ENCODE results near the gene RASL11A. TPM values are rescaled to one million over a fixed set of nuclear protein-coding genes. Genes with fewer than 3 reads are reported as not detected.
"Not testable (repeated sequence)": the region's sequence is repeated elsewhere in the genome, so short reads cannot be mapped to it uniquely, and the experiment has no call there.

RASL11A gene, protein sequence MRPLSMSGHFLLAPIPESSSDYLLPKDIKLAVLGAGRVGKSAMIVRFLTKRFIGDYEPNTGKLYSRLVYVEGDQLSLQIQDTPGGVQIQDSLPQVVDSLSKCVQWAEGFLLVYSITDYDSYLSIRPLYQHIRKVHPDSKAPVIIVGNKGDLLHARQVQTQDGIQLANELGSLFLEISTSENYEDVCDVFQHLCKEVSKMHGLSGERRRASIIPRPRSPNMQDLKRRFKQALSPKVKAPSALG
- total RNA-seq, result 74.9 TPM

DNA sequence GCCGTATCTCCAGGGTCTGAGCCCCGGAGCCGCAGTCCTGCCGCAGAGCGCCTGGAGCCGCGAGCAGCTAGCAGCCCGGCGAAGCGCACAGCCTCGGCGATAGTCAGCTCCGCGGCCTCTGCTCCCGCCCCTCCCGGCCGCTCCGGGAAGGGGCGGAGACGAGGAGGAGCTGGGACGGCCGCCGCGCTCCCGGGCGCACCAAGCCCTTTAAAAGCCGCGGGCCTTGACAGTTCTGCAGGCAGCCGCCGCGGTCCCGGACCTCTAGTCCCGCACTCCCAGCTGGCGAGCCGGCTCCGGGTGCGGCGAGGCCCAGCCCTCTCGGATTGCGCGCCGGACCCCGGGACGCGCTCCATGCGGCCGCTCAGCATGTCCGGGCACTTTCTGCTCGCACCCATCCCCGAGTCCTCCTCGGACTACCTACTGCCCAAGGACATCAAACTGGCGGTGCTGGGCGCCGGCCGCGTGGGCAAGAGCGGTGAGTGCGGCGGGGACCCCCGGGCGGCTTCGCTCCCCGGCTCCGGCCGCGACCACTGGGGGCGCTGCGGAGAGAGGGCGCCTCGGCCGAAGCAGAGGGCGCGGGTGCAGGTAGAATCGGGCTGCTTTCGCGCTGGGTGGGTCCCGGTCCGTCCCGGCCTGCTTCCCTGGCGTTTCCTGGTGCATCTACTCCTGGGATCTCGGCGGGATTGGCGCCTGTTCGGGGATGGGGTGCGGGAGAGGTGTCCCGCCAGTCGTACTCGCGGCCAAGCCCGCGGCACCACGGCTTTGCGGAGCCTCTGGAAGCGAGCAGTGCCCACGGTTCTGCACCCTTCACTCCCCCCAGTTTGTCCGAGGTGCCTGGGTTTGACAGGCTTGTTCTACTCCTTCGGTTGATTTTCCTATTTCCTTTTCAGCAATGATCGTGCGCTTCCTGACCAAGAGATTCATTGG is at the start of gene RASL11A:
TSS of gene RASL11A (plus strand) at position 237 of the 927 bp plus-strand sequence. CDS start at position 352, 115 bp downstream.
- peaks cover 56% of the 10 kb centered on the region for H3K4me1 ChIP-seq
- peak within 1 kb of the TSS; percentile 78 to 91 for H3K4me3 ChIP-seq
- no peak for DNase-seq (ENCODE audit: extremely low spot score in 2 of 2)
- peak within 1 kb of the TSS; percentile 88 for H3K27ac ChIP-seq
- peak in 1 of 2 donors; percentile 94 for TF ChIP-seq POLR2AphosphoS5 (IDR thresholded peaks at IDR 0.05; ENCODE audit: insufficient read depth in 1 of 2, low read depth in 1 of 2)
- TF ChIP-seq, protein P1, sequence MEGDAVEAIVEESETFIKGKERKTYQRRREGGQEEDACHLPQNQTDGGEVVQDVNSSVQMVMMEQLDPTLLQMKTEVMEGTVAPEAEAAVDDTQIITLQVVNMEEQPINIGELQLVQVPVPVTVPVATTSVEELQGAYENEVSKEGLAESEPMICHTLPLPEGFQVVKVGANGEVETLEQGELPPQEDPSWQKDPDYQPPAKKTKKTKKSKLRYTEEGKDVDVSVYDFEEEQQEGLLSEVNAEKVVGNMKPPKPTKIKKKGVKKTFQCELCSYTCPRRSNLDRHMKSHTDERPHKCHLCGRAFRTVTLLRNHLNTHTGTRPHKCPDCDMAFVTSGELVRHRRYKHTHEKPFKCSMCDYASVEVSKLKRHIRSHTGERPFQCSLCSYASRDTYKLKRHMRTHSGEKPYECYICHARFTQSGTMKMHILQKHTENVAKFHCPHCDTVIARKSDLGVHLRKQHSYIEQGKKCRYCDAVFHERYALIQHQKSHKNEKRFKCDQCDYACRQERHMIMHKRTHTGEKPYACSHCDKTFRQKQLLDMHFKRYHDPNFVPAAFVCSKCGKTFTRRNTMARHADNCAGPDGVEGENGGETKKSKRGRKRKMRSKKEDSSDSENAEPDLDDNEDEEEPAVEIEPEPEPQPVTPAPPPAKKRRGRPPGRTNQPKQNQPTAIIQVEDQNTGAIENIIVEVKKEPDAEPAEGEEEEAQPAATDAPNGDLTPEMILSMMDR (IDR thresholded peaks at IDR 0.05), result peak; percentile 46 to 87 (median 83)
- peak in 1 of 2 donors; percentile 84 for TF ChIP-seq POLR2A (IDR thresholded peaks at IDR 0.05)
- no peaks in the 10 kb centered on the region for H3K36me3 ChIP-seq
- H3K27me3 ChIP-seq, result no peaks in the 10 kb centered on the region
- intact Hi-C loops (cut with DNase I), result loop anchor here (5.0 kb wide), 1 partner anchor 99 kb away; the partner anchor contains the start of gene USP12
- H3K9me3 ChIP-seq, result no peaks in the 10 kb centered on the region

DNA sequence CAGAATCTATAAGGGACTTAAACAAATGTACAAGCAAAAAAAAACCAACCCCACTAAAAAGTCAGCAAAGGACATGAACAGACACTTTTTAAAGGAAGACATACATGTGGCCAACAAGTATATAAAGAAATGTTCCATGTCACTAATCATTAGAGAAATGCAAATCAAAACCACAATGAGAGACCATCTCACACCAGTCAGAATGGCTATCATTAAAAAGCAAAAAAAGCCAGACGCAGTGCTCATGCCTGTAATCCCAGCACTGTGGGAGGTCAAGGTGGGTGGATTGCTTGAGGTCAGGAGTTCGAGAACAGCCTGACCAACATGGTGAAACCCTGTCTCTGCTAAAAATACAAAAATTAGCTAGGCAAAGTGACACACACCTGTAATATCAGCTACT is 48.5 kb upstream of the RASL11A start:
- DNase-seq (ENCODE audit: extremely low spot score in 2 of 2); H3K4me1 ChIP-seq; intact Hi-C loops (cut with DNase I): not testable (repeated sequence)

GRCh38 chr13:27226991-27227390 is 43.6 kb upstream of the RASL11A start:
- Histone ChIP-seq H3K4me1 (no peaks in the 10 kb centered on the region), H3K36me3 (no peaks in the 10 kb centered on the region), H3K27ac (no peak overlapping the region), H3K27me3 (no peaks in the 10 kb centered on the region), H3K4me3 (no peak overlapping the region), H3K9me3 (no peaks in the 10 kb centered on the region)
- DNase-seq (ENCODE audit: extremely low spot score in 2 of 2), result no peak
- TF ChIP-seq POLR2AphosphoS5 (IDR thresholded peaks at IDR 0.05; ENCODE audit: insufficient read depth in 1 of 2, low read depth in 1 of 2) (no peak), POLR2A (IDR thresholded peaks at IDR 0.05) (no peak)
- TF ChIP-seq, protein P1 (IDR thresholded peaks at IDR 0.05), result no peak
- intact Hi-C loops (cut with DNase I), result no loop called here

More for the DNA sequence above, 48.5 kb upstream of the RASL11A start:
- not testable (repeated sequence) for H3K36me3 ChIP-seq, H3K27me3 ChIP-seq, H3K4me3 ChIP-seq, H3K27ac ChIP-seq, H3K9me3 ChIP-seq

DNA sequence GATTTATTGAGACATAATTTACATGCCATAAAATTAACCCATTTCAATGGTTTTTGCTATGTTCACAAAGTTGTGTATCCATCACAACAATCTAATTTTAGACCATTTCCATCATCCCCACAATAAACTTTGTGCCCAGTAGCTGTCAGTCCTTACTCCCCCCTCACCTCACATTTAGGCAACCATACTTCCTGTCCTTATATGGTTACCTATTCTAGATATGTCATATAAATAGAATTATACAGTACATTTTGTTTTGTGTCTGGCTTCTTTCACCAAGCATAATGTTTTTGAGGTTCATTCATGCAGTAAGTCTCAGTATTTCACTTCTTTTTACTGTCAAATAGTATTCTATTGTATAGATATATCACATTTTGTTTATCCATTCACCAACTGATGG is 42.5 kb upstream of the RASL11A start:
- H3K4me1 ChIP-seq, result no peaks in the 10 kb centered on the region
- no peak for TF ChIP-seq POLR2A (IDR thresholded peaks at IDR 0.05)
- TF ChIP-seq, protein P1 (IDR thresholded peaks at IDR 0.05), result no peak
- TF ChIP-seq POLR2AphosphoS5 (IDR thresholded peaks at IDR 0.05; ENCODE audit: insufficient read depth in 1 of 2, low read depth in 1 of 2), result no peak
- intact Hi-C loops (cut with DNase I), result no loop called here

GRCh38 chr13:27229642-27230041 is 41.0 kb upstream of the RASL11A start:
- no peak for DNase-seq (ENCODE audit: extremely low spot score in 2 of 2)
- H3K27me3 ChIP-seq, result no peaks in the 10 kb centered on the region
- H3K4me3 ChIP-seq, result no peak overlapping the region
- TF ChIP-seq, protein P1 (IDR thresholded peaks at IDR 0.05), result no peak
- TF ChIP-seq POLR2A (IDR thresholded peaks at IDR 0.05), result no peak
- no peak for TF ChIP-seq POLR2AphosphoS5 (IDR thresholded peaks at IDR 0.05; ENCODE audit: insufficient read depth in 1 of 2, low read depth in 1 of 2)
- H3K9me3 ChIP-seq, result no peaks in the 10 kb centered on the region
- no peak overlapping the region for H3K27ac ChIP-seq
- H3K4me1 ChIP-seq, result no peaks in the 10 kb centered on the region
- intact Hi-C loops (cut with DNase I), result no loop called here
- H3K36me3 ChIP-seq, result no peaks in the 10 kb centered on the region

More for the DNA sequence above, 42.5 kb upstream of the RASL11A start:
- Histone ChIP-seq H3K9me3 (no peaks in the 10 kb centered on the region), H3K36me3 (no peaks in the 10 kb centered on the region), H3K4me3 (no peak overlapping the region), H3K27me3 (no peaks in the 10 kb centered on the region), H3K27ac (no peak overlapping the region)
- no peak for DNase-seq (ENCODE audit: extremely low spot score in 2 of 2)

All from vagina (tissue), 2 donors.